HCT116 (cell line): ENCODE data around the gene NCBP2.

Source experiments
- ATF3 ChIP-seq: IDR thresholded peaks from 2 replicates; pipeline ENCODE4 v1.6.1; 2012
- CEBPB ChIP-seq: IDR thresholded peaks from 2 replicates; pipeline ENCODE4 v1.6.1; 2012; ENCODE audit warnings: low read depth
- CTCF ChIP-seq, 3 experiments: fragments of 200-600 bp in 1 of 3; sonication (generic) in 1 of 3; IDR thresholded peaks in 2 of 3; conservative IDR thresholded peaks in 1 of 3; 2 replicates each; pipeline ENCODE4 v1.5.1; 2012 to 2017; ENCODE audit warnings: low read depth in 2 of 3, low read length in 2 of 3, antibody characterized with exemption in 1 of 3, borderline replicate concordance in 1 of 3, control low read depth in 1 of 3, mild to moderate bottlenecking in 1 of 3, mixed read lengths in 1 of 3, mixed run types in 1 of 3, moderate library complexity in 1 of 3; ENCODE audit not compliant: insufficient read depth in 1 of 3
- ELF1 ChIP-seq: IDR thresholded peaks from 2 replicates; pipeline ENCODE4 v1.6.1; 2012; ENCODE audit warnings: low read depth, borderline replicate concordance
- EZH2 ChIP-seq: fragments of 200-600 bp; sonication (generic); IDR thresholded peaks from 2 replicates; pipeline ENCODE4 v1.6.1; 2017; ENCODE audit warnings: antibody characterized with exemption, mixed run types
- POLR2A ChIP-seq: IDR thresholded peaks from 2 replicates; pipeline ENCODE4 v1.7.0; 2011; ENCODE audit warnings: borderline replicate concordance; ENCODE audit not compliant: insufficient read depth, insufficient read length; ENCODE audit errors: extremely low read depth
- POLR2AphosphoS5 ChIP-seq: IDR thresholded peaks from 2 replicates; pipeline ENCODE4 v1.6.1; 2011; ENCODE audit warnings: mild to moderate bottlenecking, low read depth, low read length, moderate library complexity

- TF ChIP-seq POLR2AphosphoS5, result no peak
- no peak for TF ChIP-seq POLR2A
- TF ChIP-seq CTCF (IDR thresholded peaks at IDR 0.05 in 2 of 3, conservative IDR thresholded peaks at IDR 0.05 in 1 of 3; ENCODE audit: borderline replicate concordance in 1 of 3, insufficient read depth in 1 of 3, low read depth in 2 of 3, low read length in 2 of 3), result no peak
- no peak for TF ChIP-seq ATF3
- no peak for TF ChIP-seq EZH2
- TF ChIP-seq CEBPB, result no peak
- no peak for TF ChIP-seq ELF1
Observed at GRCh38 chr3:196975349-196975748, 33.0 kb upstream of the NCBP2 start.
